Gastrocnemius medialis (tissue), 4 donors: ENCODE results near the gene AP3S2. TPM values are rescaled to one million over a fixed set of nuclear protein-coding genes. Genes with fewer than 3 reads are reported as not detected.

Experiments
- ATAC-seq, 2 donors: fragments of 150-250 bp; one replicate each; pipeline ENCODE4 v1.9.1; 2016
- DNase-seq, 2 donors: peaks; one replicate each; pipeline ENCODE4 v3.0.0-alpha.2; 2019
- H3K27ac ChIP-seq, 4 donors: fragments of 200-600 bp; sonication (generic); 1 replicate in 1 of 4; 2 replicates in 3 of 4; pipeline ENCODE4 v1.5.1; 2016 to 2018; ENCODE audit warnings: mild to moderate bottlenecking in 2 of 4, moderate library complexity in 1 of 4
- H3K27me3 ChIP-seq, 3 donors: fragments of 200-600 bp; sonication (generic) in 2 of 3; 1 replicate in 1 of 3; 2 replicates in 2 of 3; pipeline versions ENCODE4 v1.5.1 to v1.6.0; 2016 to 2019; ENCODE audit warnings: mild to moderate bottlenecking in 1 of 3, moderate library complexity in 1 of 3
- H3K36me3 ChIP-seq, 2 donors: fragments of 200-600 bp; sonication (generic) in 1 of 2; one replicate each; pipeline ENCODE4 v1.5.1; 2017 to 2018
- H3K4me1 ChIP-seq, 2 donors: fragments of 200-600 bp; sonication (generic) in 1 of 2; one replicate each; pipeline ENCODE4 v1.5.1; 2016 to 2017; ENCODE audit warnings: mild to moderate bottlenecking in 2 of 2
- H3K4me3 ChIP-seq, 4 donors: fragments of 200-600 bp; sonication (generic) in 3 of 4; 1 replicate in 1 of 4; 2 replicates in 3 of 4; pipeline ENCODE4 v1.5.1; 2016 to 2019; ENCODE audit warnings: mild to moderate bottlenecking in 2 of 4
- H3K9me3 ChIP-seq, 3 donors: fragments of 200-600 bp; sonication (generic) in 2 of 3; 1 replicate in 1 of 3; 2 replicates in 2 of 3; pipeline ENCODE4 v1.5.1; 2016 to 2019
- CTCF ChIP-seq, 5 experiments: fragments of 450-650 bp in 3 of 5; fragments of 200-600 bp in 2 of 5; sonication (generic) in 2 of 5; IDR thresholded peaks in 4 of 5; conservative IDR thresholded peaks in 1 of 5; 1 replicate in 4 of 5; 2 replicates in 1 of 5; pipeline ENCODE4 v1.5.1; 2016 to 2019; ENCODE audit warnings: antibody characterized with exemption in 5 of 5, mild to moderate bottlenecking in 3 of 5, moderate library complexity in 3 of 5
- POLR2A ChIP-seq, 2 donors: fragments of 450-650 bp; IDR thresholded peaks; one replicate each; pipeline ENCODE4 v1.6.1; 2017; ENCODE audit warnings: antibody characterized with exemption in 2 of 2, mild to moderate bottlenecking in 2 of 2, moderate library complexity in 2 of 2
- in situ Hi-C, 4 donors: fragments of 200-750 bp; cut with MboI; loops; one replicate each; pipeline versions ENCODE4 v1.15.0 to v1.8.0; 2017; ENCODE audit warnings: low sequenced_read_pairs in 4 of 4
- intact Hi-C: fragments of 100-400 bp; cut with DNase I; formaldehyde crosslinking; loops from one replicate; pipeline ENCODE4 v1.15.1; 2023; ENCODE audit warnings: low total_unique reads
- total RNA-seq, 4 donors: library from RNA; depleted of rRNA; stranded (reverse); fragments of >200 nt; gene quantifications; one replicate each; pipeline versions ENCODE4 v1.1.0 to v1.2.3, GENCODE V29; 2016

AP3S2 gene
- total RNA-seq, 4 donors from 2014 or later = 48.4 to 82.6 (median 71.3) TPM

DNA sequence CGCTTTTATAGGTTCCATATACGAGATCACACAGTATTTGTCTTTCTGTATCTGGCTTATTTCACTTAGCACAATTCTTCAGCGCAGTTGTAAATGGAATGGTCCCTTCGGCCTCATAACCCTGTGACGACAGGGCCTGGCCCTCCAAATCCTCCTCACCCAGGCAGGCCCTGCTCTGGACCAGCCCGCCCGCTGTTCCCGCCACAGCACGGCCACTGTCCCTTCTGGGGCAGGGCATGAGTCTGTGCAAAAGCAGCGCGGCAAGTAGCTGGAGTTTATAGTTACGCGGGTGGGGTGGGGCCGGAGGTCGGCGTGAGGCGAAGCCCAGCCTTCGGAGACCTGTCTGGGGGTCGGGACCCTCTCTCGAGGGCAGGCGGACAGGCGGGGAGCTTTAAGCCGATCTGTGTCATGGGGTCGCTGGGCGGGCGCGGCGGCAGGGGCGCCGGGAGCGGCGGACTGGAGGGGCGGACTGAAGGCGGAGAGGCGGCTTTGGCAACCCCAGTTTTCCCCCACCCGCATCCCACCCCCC lies 18.4 kb upstream of the AP3S2 start:
- no peak for DNase-seq
- intact Hi-C loops = no loop called here
- peak overlapping the region; percentile 47 to 79 (median 68) for H3K27ac ChIP-seq
- no peaks in the 10 kb centered on the region for H3K27me3 ChIP-seq
- H3K9me3 ChIP-seq = no peaks in the 10 kb centered on the region
- TF ChIP-seq CTCF (IDR thresholded peaks at IDR 0.05 in 4 of 5, conservative IDR thresholded peaks at IDR 0.05 in 1 of 5) (peak in 1 of 5 experiments; percentile 3), POLR2A (IDR thresholded peaks at IDR 0.05) (no peak)
- peak overlapping the region; percentile 71 to 97 (median 80) for H3K4me3 ChIP-seq
- peaks cover 0 to 10% of the 10 kb centered on the region in 2 donors for H3K36me3 ChIP-seq
- peak; percentile 73 to 75 for ATAC-seq
- peaks cover 13 to 18% of the 10 kb centered on the region in 2 donors for H3K4me1 ChIP-seq
- in situ Hi-C loops = loop anchor here in 1 of 4 donors (25.0 kb wide), 1 partner anchor 300 kb away; the partner anchor contains the start of gene SEMA4B

DNA sequence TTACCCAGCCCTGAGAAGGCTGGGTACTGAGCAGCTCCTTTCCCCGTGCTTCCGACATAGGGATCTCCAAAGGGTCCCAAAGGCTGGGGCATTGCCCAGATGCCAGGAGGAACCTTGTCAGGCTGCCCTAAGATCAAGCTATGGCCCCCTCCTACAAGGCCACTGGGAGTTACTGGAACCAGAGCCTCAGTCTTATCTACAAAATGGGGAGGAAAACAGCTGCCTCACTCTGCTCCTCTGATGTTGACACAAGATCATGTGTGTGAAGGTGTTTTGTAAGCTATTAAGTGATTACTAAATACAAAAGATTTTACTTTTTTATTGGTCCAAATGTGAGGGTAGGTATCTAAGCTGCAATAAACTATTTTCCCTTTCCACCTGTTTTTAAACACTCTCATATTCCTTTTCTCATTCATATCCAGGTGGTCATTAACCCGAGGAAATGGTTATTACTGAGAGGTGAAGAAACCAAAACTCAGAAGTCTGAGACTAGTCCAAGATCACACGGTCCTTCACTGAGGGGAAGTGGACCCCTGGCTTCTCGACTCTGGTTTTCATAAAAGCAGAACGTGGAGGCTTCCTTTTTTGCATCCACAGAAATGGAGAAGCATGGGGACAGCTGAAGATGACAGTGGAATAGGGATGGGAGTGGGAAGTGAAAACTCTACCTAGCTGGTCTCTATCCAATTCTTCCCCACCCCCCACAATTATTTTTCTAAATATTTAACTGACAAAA lies 17.3 kb upstream of the AP3S2 start:
- Histone ChIP-seq H3K36me3 (peaks cover 0 to 13% of the 10 kb centered on the region in 2 donors), H3K27me3 (no peaks in the 10 kb centered on the region), H3K27ac (no peak overlapping the region), H3K9me3 (no peaks in the 10 kb centered on the region), H3K4me1 (peaks cover 13 to 18% of the 10 kb centered on the region in 2 donors), H3K4me3 (peak overlapping the region in 1 of 4 donors; percentile 71)
- intact Hi-C loops = no loop called here
- no peak for DNase-seq
- in situ Hi-C loops = loop anchor here in 1 of 4 donors (25.0 kb wide), 1 partner anchor 301 kb away; the partner anchor contains the start of gene SEMA4B
- ATAC-seq = no peak
- TF ChIP-seq POLR2A (IDR thresholded peaks at IDR 0.05) (no peak), CTCF (IDR thresholded peaks at IDR 0.05 in 4 of 5, conservative IDR thresholded peaks at IDR 0.05 in 1 of 5) (no peak)

GRCh38 chr15:89909611-89910010 lies 15.8 kb upstream of the AP3S2 start:
- ATAC-seq (no peak), DNase-seq (no peak)
- H3K4me3 ChIP-seq = no peak overlapping the region
- H3K4me1 ChIP-seq = peaks cover 13 to 18% of the 10 kb centered on the region in 2 donors
- H3K27me3 ChIP-seq = no peaks in the 10 kb centered on the region
- peaks cover 0 to 13% of the 10 kb centered on the region in 2 donors for H3K36me3 ChIP-seq
- intact Hi-C loops = no loop called here
- H3K27ac ChIP-seq = no peak overlapping the region
- in situ Hi-C loops = loop anchor here in 1 of 4 donors (25.0 kb wide), 1 partner anchor 303 kb away; the partner anchor contains the start of gene SEMA4B
- no peaks in the 10 kb centered on the region for H3K9me3 ChIP-seq
- TF ChIP-seq POLR2A (IDR thresholded peaks at IDR 0.05) (no peak), CTCF (IDR thresholded peaks at IDR 0.05 in 4 of 5, conservative IDR thresholded peaks at IDR 0.05 in 1 of 5) (no peak)

- Histone ChIP-seq H3K27me3 (no peaks in the 10 kb centered on the region), H3K4me3 (no peak overlapping the region), H3K9me3 (no peaks in the 10 kb centered on the region), H3K4me1 (peaks cover 13 to 14% of the 10 kb centered on the region in 2 donors), H3K27ac (no peak overlapping the region), H3K36me3 (peaks cover 0 to 25% of the 10 kb centered on the region in 2 donors)
- in situ Hi-C loops = loop anchor here in 1 of 4 donors (25.0 kb wide), 1 partner anchor 304 kb away; the partner anchor contains the start of gene SEMA4B
- DNase-seq = no peak
- intact Hi-C loops = no loop called here
- no peak for ATAC-seq
- TF ChIP-seq CTCF (IDR thresholded peaks at IDR 0.05 in 4 of 5, conservative IDR thresholded peaks at IDR 0.05 in 1 of 5) (no peak), POLR2A (IDR thresholded peaks at IDR 0.05) (no peak)
Observed at GRCh38 chr15:89908226-89908625, 14.4 kb upstream of the AP3S2 start.
